NCI-H774 (cell line): ENCODE data around the gene MAPK8IP1.

Experiments used
- DNase-seq: peaks from one replicate; lab custom pipeline; 2025; lab: John Stamatoyannopoulos, UW

Gene MAPK8IP1

GRCh38 chr11:45909594-45910475, 24.4 kb downstream of the MAPK8IP1 start:
- DNase-seq = no peak

- DNase-seq = no peak
These were observed 25.2 kb downstream of the MAPK8IP1 start for GRCh38 chr11:45910623-45911022.

GRCh38 chr11:45913514-45913913, 28.1 kb downstream of the MAPK8IP1 start:
- DNase-seq = no peak

GRCh38 chr11:45913942-45914635, 28.6 kb downstream of the MAPK8IP1 start:
- DNase-seq = no peak

GRCh38 chr11:45915446-45915845, 30.0 kb downstream of the MAPK8IP1 start:
- no peak for DNase-seq

GRCh38 chr11:45917286-45917622, 31.8 kb downstream of the MAPK8IP1 start:
- DNase-seq = no peak

GRCh38 chr11:45917623-45918330, 32.3 kb downstream of the MAPK8IP1 start, which contains the start of gene PEX16:
PEX16 (minus strand) TSS chr11:45917877; CDS start chr11:45917811, 66 bp downstream.
- peak; percentile 95 for DNase-seq

GRCh38 chr11:45918331-45918941, 33.0 kb downstream of the MAPK8IP1 start:
- peak; percentile 83 for DNase-seq

GRCh38 chr11:45918962-45919675, 33.7 kb downstream of the MAPK8IP1 start:
- no peak for DNase-seq

- no peak for DNase-seq
These were observed 34.5 kb downstream of the MAPK8IP1 start for GRCh38 chr11:45919806-45920530.

- no peak for DNase-seq
These were observed 35.4 kb downstream of the MAPK8IP1 start for GRCh38 chr11:45920531-45921477.

GRCh38 chr11:45921561-45922424, 36.3 kb downstream of the MAPK8IP1 start:
- DNase-seq = peak; percentile 93

GRCh38 chr11:45922425-45923082, 37.1 kb downstream of the MAPK8IP1 start, which contains the start of gene LARGE2:
LARGE2 (plus strand) TSS chr11:45922656; CDS start chr11:45922883, 227 bp downstream.
- peak; percentile 82 for DNase-seq

GRCh38 chr11:45924036-45924915, 38.8 kb downstream of the MAPK8IP1 start:
- no peak for DNase-seq

- DNase-seq = no peak
These were observed 39.5 kb downstream of the MAPK8IP1 start for GRCh38 chr11:45924927-45925326.

GRCh38 chr11:45925550-45925949, 40.1 kb downstream of the MAPK8IP1 start:
- no peak for DNase-seq

- no peak for DNase-seq
These were observed 40.5 kb downstream of the MAPK8IP1 start for GRCh38 chr11:45926001-45926401.
